H4 (cell line): Measurements from ENCODE around the gene ACTL9. TPM values are rescaled to one million over a fixed set of nuclear protein-coding genes. Genes with fewer than 3 reads are reported as not detected.

Experiments used
- DNase-seq: peaks from one replicate; pipeline ENCODE4 v3.0.0-alpha.2; 2015; ENCODE audit warnings: low spot score
- total RNA-seq: library from RNA; depleted of rRNA; stranded (reverse); fragments of >200 nt; shearing (Covaris generic); gene quantifications from 2 replicates; pipeline ENCODE4 v1.2.3, GENCODE V29; 2014

Gene ACTL9
- total RNA-seq, 1 experiment from 2014 or later: not detected

- DNase-seq: no peak
These were observed 14.3 kb downstream of the ACTL9 start for GRCh38 chr19:8684001-8684902.

- no peak for DNase-seq
These were observed 15.7 kb downstream of the ACTL9 start for GRCh38 chr19:8682931-8683330.

- no peak for DNase-seq
These were observed 16.1 kb downstream of the ACTL9 start for GRCh38 chr19:8682472-8682871.

- peak; percentile 42 for DNase-seq
These were observed 17.1 kb downstream of the ACTL9 start for GRCh38 chr19:8681345-8682029.

DNA sequence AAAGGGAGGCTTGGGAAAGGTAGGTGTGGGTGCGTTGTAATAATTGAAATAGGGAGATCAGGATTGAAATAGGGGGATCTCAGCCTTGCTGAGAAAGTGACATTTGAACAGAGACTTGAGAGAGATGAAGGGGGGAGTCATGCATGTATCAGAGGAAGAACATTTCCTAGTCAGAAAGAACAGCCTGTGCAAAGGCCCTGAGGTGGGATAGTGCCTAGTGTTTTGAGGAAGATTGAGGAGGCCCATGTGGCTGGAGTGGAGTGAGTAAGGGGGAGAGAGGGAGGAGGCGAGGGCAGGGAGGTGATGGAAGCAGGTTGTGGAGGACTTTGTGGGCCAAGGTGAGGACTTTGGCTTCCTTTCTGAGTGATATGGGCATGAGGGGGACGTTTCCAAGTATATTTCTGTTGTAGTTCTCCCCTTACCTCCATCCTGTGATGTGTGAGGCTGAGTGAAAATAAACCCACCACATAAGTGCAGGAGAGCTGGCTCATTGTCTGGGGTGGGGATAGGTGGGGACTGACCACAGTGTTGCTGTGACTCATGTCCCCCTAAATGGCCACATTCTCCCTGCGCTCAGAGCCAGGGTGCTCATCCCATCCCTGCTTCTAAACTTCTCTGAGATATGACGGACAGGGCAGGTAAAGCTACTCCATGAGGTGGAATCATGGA is 17.8 kb downstream of the ACTL9 start:
- DNase-seq: no peak

- DNase-seq: no peak
These were observed 20.3 kb downstream of the ACTL9 start for GRCh38 chr19:8678244-8678807.

GRCh38 chr19:8675066-8675465 is 23.5 kb downstream of the ACTL9 start:
- no peak for DNase-seq

DNA sequence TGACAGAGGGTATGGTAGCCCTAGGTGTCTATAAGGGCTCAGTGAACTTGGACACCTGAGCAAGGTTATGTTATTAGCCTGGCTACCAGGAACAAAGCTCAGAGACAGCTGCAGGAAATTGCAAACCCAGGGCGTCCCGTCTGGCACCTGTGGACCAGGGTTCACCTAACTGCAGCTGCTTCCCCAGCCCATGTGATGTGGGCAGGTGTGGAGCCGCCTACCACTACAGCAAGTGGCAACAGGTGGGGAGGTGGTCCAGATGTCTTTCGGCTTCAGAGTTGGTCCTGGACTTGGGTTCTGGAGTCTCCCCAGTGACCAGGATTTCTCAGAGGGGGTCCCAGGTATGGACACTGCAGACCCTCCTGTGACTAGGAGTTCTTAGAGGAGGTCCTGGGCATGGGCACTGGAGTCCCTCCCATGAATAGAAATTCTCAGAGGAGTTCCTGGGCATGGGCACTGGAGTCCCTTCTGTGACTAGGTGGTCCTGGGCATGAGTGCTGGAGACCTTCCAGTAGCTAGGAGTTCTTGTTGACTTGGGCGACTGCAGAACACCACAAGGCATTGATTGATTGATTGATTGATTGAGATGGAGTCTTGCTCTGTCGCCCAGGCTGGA is 25.2 kb downstream of the ACTL9 start:
- DNase-seq: no peak

DNA sequence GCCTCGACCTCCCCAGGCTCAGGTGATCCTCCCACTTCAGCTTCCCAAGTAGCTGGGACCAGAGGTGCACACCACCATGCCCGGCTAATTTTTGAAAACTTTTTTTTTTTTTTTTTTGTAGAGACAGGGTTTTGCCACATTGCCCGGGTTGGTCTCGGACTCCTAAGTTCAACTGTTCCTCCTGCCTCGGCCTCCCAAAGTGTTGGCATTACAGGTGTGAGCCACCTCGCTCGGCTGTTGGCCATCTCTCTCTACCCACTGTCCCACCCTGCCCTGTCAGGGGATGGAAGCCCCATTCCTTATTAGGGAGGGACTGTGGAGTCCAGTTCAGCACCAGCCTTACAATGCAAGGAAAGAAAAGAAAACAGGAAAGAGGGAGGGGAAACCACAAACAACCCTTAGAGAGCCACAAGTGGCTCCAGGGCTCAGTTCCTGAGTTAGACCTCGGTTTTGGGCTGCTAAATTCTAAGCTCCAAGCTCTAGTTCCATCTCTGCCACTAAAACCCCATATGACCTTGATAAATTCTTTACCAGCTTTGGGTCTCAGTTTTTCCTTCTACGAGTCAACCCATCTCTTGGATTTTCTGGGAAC is 31.7 kb downstream of the ACTL9 start:
- DNase-seq: no peak

- no peak for DNase-seq
These were observed 33.0 kb downstream of the ACTL9 start for GRCh38 chr19:8665468-8666213.

- DNase-seq: no peak
These were observed 33.9 kb downstream of the ACTL9 start for GRCh38 chr19:8664671-8665057.

DNA sequence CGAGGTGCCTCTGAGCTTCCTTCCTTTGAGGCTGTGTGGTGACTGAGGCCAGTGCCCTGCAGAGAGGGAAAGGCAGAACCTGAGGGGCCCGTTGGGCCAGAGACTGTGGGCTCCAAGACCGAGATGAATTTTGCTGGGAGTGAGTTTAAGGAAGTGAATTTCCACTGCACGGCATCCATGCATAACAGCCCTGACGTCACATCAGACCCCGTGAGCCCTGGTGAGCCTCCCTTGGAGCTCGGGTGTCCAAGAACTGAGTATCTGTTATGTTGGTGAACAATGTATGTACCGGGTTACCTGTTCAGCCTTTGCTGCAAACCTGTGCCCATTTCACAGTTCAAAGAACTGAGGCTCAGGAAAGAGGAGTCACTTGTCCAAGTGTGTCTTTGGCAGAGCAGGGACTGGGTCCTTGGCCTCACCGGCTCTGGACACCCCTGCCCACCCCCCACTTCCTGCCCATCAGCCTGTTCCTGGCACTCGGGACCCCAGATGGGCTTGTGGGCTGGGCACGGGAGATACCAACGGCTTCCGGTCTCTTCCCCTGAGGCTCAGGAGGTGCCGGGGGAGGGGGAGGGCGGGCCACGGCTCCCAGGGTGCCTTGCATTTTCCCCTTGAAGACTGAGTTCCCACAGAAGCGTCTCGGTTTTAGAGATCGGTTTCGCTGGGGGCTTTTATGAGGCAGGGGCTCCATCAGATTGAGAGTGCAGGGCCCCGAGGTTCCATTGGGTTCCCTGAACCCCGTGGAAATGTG is 34.5 kb downstream of the ACTL9 start:
- no peak for DNase-seq

DNA sequence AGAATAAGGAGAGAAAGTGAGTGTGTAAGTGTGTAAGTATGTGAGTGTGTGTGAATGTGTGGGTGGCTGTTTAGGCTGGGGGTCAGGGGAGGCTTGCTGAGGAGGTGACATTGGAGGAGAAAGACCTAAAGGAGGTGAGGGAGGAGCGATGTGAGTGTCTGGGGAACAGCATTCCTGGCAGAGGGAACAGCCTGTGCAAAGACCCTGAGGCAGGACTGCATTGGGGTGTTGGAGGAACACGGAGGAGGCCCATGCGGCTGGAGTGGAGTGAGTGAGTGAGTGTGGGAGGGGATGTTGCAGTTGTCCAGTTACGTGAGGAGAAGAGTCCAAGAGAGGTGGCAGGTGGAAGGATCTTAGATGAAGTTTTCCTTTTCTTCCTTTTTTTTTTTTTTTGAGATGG is 36.3 kb downstream of the ACTL9 start:
- DNase-seq: no peak

- no peak for DNase-seq
These were observed 38.7 kb downstream of the ACTL9 start for GRCh38 chr19:8659905-8660304.

DNA sequence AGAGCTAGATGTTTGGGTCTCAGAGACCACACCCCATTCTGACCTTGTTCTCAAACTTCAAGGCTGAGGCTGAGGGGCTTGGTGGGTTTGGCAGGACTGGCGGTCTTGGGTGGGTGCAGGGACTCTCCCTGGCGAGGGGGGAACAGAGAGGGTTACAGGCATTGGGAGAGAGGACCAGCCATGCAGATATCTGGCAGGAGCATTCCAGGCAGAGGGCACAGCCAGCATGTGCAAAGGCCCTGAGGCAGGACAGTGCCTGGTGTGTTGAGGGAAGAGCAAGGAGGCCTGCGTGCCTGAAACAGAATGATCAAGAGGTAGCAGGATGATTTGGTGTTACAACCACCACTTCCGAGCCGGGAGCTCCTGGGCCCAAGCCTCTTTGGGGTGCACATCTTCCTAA is 40.7 kb downstream of the ACTL9 start:
- no peak for DNase-seq

GRCh38 chr19:8655340-8655709 is 43.3 kb downstream of the ACTL9 start:
- no peak for DNase-seq

DNA sequence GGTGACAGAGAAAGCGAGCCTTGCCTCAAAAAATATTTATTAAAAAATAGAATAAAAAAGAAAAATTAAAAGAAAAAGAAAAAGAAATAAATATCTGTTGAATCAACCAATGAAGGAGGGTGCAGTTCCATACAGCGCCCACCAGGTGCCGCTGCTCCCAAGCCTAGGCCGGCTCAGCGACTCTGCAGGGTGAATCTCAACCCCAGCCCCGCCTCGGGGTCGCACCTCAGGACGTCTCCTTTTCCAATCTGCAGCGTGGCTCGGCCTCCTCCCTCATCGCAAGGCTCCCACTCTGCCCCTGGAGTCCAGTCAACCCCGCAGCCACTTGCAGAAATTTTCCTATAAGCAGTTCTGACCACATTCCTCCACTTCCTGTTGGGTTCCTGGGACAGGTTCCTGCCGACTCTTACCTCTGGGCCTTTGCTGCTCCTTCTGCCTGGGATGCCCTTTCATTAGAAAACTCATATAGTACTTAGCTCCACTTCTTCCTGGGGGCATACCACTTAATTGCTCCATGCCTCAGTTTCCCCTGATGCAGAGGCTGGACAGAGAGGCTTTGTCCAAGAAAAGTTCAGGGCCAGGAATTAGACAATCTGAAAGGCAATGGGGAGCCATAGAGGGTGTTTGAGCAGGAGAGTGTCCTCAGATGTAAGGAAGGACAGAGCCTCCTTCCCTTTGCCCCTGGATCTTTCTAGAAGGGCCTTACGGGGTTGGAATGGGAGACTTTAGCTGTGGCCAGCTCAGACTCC is 43.8 kb downstream of the ACTL9 start:
- peak; percentile 47 for DNase-seq

DNA sequence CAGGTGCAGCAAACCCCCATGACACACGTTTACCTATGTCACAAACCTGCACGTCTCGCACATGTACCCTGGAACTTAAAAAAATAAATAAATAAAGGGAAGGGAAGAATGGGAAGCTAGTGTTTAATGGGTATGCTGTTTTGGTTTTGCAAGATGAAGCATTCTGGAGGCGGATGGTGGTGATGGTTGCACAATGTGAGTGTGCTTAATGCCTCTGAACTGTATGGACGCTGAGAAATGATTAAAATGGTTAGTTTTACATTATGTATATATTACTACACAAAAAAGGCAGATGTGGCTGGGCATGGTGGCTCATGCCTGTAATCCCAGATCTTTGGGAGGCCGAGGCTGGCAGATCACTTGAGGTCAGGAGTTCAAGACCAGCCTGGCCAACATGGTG is 50.4 kb downstream of the ACTL9 start:
- no peak for DNase-seq
